Measurements from ENCODE around the gene RUFY3. TPM values are rescaled to one million over a fixed set of nuclear protein-coding genes. Genes with fewer than 3 reads are reported as not detected.

Gene RUFY3
- total and polyA plus RNA-seq, 9 of the 15 experiments (the other 6 are each of a cell fraction or from before 2014, with no cell fraction given), result 4.2 to 31.1 (median 21.5) TPM

DNA sequence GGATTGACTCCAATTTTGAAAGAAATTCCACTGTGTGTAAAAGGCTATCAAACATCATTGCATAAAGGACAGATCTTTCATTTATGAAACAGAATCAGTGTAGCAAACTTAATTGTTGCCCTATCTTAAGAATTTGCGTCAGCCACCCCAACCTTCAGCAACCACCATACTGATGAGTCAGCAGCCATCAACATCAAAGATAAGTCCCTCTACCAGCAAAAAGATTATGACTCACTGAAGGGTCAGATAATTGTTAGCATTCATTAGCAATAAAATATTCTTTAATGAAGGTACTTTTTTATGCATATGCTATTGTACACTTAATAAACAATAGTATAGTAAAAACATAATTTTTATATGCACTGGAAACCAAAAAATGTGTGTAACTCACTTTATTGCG, 133.7 kb downstream of the RUFY3 start (continued):
- TF ChIP-seq, protein P1, sequence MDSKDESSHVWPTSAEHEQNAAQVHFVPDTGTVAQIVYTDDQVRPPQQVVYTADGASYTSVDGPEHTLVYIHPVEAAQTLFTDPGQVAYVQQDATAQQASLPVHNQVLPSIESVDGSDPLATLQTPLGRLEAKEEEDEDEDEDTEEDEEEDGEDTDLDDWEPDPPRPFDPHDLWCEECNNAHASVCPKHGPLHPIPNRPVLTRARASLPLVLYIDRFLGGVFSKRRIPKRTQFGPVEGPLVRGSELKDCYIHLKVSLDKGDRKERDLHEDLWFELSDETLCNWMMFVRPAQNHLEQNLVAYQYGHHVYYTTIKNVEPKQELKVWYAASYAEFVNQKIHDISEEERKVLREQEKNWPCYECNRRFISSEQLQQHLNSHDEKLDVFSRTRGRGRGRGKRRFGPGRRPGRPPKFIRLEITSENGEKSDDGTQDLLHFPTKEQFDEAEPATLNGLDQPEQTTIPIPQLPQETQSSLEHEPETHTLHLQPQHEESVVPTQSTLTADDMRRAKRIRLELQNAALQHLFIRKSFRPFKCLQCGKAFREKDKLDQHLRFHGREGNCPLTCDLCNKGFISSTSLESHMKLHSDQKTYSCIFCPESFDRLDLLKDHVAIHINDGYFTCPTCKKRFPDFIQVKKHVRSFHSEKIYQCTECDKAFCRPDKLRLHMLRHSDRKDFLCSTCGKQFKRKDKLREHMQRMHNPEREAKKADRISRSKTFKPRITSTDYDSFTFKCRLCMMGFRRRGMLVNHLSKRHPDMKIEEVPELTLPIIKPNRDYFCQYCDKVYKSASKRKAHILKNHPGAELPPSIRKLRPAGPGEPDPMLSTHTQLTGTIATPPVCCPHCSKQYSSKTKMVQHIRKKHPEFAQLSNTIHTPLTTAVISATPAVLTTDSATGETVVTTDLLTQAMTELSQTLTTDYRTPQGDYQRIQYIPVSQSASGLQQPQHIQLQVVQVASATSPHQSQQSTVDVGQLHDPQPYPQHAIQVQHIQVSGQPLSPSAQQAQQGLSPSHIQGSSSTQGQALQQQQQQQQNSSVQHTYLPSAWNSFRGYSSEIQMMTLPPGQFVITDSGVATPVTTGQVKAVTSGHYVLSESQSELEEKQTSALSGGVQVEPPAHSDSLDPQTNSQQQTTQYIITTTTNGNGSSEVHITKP (IDR thresholded peaks at IDR 0.05; ENCODE audit: partially characterized antibody), result no peak
- TF ChIP-seq MCM5 (IDR thresholded peaks at IDR 0.05; ENCODE audit: low read depth), result no peak
- TF ChIP-seq ZNF23 (CRISPR knock-in tag; IDR thresholded peaks at IDR 0.05), result no peak
- no peak for TF ChIP-seq NFIC (IDR thresholded peaks at IDR 0.05)
- no peak for TF ChIP-seq NFXL1 (CRISPR knock-in tag; IDR thresholded peaks at IDR 0.05)
- TF ChIP-seq MED1 (CRISPR knock-in tag; IDR thresholded peaks at IDR 0.05; ENCODE audit: borderline replicate concordance), result no peak
- TF ChIP-seq ZNF583 (CRISPR knock-in tag; IDR thresholded peaks at IDR 0.05), result no peak
- no peak for TF ChIP-seq MBD2 (IDR thresholded peaks at IDR 0.05; ENCODE audit: borderline replicate concordance, low read depth)
- TF ChIP-seq EP300 (IDR thresholded peaks at IDR 0.05; ENCODE audit: low read length), result peak; percentile 67
- TF ChIP-seq RBM34 (IDR thresholded peaks at IDR 0.05; ENCODE audit: borderline replicate concordance, insufficient read depth, low read length), result no peak
- TF ChIP-seq KDM1A (IDR thresholded peaks at IDR 0.05), result peak in 1 of 2 experiments; percentile 45; a peak in 1 of 4 replicates
- no peak for TF ChIP-seq CREBBP (IDR thresholded peaks at IDR 0.05; ENCODE audit: low read depth, low read length)
- TF ChIP-seq PHTF2 (CRISPR knock-in tag; IDR thresholded peaks at IDR 0.05), result no peak
- no peak for TF ChIP-seq SNIP1 (IDR thresholded peaks at IDR 0.05; ENCODE audit: low read depth)
- TF ChIP-seq THRAP3 (IDR thresholded peaks at IDR 0.05; ENCODE audit: borderline replicate concordance), result no peak
- TF ChIP-seq ZNF408 (CRISPR knock-in tag; IDR thresholded peaks at IDR 0.05; ENCODE audit: low read depth), result no peak
- TF ChIP-seq, protein P2, sequence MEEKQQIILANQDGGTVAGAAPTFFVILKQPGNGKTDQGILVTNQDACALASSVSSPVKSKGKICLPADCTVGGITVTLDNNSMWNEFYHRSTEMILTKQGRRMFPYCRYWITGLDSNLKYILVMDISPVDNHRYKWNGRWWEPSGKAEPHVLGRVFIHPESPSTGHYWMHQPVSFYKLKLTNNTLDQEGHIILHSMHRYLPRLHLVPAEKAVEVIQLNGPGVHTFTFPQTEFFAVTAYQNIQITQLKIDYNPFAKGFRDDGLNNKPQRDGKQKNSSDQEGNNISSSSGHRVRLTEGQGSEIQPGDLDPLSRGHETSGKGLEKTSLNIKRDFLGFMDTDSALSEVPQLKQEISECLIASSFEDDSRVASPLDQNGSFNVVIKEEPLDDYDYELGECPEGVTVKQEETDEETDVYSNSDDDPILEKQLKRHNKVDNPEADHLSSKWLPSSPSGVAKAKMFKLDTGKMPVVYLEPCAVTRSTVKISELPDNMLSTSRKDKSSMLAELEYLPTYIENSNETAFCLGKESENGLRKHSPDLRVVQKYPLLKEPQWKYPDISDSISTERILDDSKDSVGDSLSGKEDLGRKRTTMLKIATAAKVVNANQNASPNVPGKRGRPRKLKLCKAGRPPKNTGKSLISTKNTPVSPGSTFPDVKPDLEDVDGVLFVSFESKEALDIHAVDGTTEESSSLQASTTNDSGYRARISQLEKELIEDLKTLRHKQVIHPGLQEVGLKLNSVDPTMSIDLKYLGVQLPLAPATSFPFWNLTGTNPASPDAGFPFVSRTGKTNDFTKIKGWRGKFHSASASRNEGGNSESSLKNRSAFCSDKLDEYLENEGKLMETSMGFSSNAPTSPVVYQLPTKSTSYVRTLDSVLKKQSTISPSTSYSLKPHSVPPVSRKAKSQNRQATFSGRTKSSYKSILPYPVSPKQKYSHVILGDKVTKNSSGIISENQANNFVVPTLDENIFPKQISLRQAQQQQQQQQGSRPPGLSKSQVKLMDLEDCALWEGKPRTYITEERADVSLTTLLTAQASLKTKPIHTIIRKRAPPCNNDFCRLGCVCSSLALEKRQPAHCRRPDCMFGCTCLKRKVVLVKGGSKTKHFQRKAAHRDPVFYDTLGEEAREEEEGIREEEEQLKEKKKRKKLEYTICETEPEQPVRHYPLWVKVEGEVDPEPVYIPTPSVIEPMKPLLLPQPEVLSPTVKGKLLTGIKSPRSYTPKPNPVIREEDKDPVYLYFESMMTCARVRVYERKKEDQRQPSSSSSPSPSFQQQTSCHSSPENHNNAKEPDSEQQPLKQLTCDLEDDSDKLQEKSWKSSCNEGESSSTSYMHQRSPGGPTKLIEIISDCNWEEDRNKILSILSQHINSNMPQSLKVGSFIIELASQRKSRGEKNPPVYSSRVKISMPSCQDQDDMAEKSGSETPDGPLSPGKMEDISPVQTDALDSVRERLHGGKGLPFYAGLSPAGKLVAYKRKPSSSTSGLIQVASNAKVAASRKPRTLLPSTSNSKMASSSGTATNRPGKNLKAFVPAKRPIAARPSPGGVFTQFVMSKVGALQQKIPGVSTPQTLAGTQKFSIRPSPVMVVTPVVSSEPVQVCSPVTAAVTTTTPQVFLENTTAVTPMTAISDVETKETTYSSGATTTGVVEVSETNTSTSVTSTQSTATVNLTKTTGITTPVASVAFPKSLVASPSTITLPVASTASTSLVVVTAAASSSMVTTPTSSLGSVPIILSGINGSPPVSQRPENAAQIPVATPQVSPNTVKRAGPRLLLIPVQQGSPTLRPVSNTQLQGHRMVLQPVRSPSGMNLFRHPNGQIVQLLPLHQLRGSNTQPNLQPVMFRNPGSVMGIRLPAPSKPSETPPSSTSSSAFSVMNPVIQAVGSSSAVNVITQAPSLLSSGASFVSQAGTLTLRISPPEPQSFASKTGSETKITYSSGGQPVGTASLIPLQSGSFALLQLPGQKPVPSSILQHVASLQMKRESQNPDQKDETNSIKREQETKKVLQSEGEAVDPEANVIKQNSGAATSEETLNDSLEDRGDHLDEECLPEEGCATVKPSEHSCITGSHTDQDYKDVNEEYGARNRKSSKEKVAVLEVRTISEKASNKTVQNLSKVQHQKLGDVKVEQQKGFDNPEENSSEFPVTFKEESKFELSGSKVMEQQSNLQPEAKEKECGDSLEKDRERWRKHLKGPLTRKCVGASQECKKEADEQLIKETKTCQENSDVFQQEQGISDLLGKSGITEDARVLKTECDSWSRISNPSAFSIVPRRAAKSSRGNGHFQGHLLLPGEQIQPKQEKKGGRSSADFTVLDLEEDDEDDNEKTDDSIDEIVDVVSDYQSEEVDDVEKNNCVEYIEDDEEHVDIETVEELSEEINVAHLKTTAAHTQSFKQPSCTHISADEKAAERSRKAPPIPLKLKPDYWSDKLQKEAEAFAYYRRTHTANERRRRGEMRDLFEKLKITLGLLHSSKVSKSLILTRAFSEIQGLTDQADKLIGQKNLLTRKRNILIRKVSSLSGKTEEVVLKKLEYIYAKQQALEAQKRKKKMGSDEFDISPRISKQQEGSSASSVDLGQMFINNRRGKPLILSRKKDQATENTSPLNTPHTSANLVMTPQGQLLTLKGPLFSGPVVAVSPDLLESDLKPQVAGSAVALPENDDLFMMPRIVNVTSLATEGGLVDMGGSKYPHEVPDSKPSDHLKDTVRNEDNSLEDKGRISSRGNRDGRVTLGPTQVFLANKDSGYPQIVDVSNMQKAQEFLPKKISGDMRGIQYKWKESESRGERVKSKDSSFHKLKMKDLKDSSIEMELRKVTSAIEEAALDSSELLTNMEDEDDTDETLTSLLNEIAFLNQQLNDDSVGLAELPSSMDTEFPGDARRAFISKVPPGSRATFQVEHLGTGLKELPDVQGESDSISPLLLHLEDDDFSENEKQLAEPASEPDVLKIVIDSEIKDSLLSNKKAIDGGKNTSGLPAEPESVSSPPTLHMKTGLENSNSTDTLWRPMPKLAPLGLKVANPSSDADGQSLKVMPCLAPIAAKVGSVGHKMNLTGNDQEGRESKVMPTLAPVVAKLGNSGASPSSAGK (IDR thresholded peaks at IDR 0.05), result no peak

Data from K562 (cell line).